GM23338 (cell line): ENCODE measurements around the gene RBPMS2. TPM values are rescaled to one million over a fixed set of nuclear protein-coding genes. Genes with fewer than 3 reads are reported as not detected.
A peak's percentile ranks its signal among the peaks of the same experiment; 100 is the strongest.

Source experiments
- ATAC-seq: fragments of 200-7000 bp; cut with Tn5 transposase; 3 replicates; pipeline ENCODE4 v1.9.1; 2020
- DNase-seq: peaks from one replicate; pipeline ENCODE4 v3.0.0-alpha.2; 2015; ENCODE audit warnings: low spot score
- H2AFZ ChIP-seq: fragments of 200-600 bp; sonication (generic); 2 replicates; pipeline ENCODE4 v1.8.0; 2016; ENCODE audit warnings: antibody characterized with exemption, mild to moderate bottlenecking, moderate library complexity
- H3F3A ChIP-seq: fragments of 200-600 bp; sonication (generic); replicated peaks from 2 replicates; pipeline ENCODE4 v1.8.0; 2017; ENCODE audit warnings: antibody characterized with exemption, mixed run types, low read depth
- H3K27ac ChIP-seq: fragments of 200-600 bp; sonication (generic); 2 replicates; pipeline ENCODE4 v1.6.1; 2016; ENCODE audit warnings: low read depth
- H3K27me3 ChIP-seq: fragments of 200-600 bp; sonication (generic); 2 replicates; pipeline ENCODE4 v1.8.0; 2016; ENCODE audit warnings: mild to moderate bottlenecking, mixed run types, moderate library complexity; ENCODE audit not compliant: insufficient read depth
- H3K36me3 ChIP-seq: fragments of 200-600 bp; sonication (generic); 2 replicates; pipeline ENCODE4 v1.8.0; 2016; ENCODE audit warnings: mild to moderate bottlenecking; ENCODE audit not compliant: insufficient read depth
- H3K4me1 ChIP-seq: fragments of 200-600 bp; sonication (generic); 2 replicates; pipeline ENCODE4 v1.8.0; 2016; ENCODE audit warnings: mild to moderate bottlenecking, moderate library complexity; ENCODE audit not compliant: insufficient read depth
- H3K4me2 ChIP-seq: fragments of 200-600 bp; sonication (generic); 2 replicates; pipeline ENCODE4 v1.7.1; 2017; ENCODE audit warnings: mixed run types
- H3K4me3 ChIP-seq: fragments of 200-600 bp; sonication (generic); 2 replicates; pipeline ENCODE4 v1.6.1; 2016; ENCODE audit warnings: mixed run types
- H3K79me2 ChIP-seq: fragments of 200-600 bp; sonication (generic); replicated peaks from 2 replicates; pipeline ENCODE4 v1.8.0; 2017; ENCODE audit warnings: mild to moderate bottlenecking; ENCODE audit not compliant: insufficient read depth
- H3K9me2 ChIP-seq: fragments of 200-600 bp; sonication (generic); 2 replicates; pipeline ENCODE4 v1.8.0; 2017; ENCODE audit not compliant: insufficient read depth
- H4K20me1 ChIP-seq: fragments of 200-600 bp; sonication (generic); replicated peaks from 2 replicates; pipeline ENCODE4 v1.8.0; 2017; ENCODE audit warnings: mild to moderate bottlenecking; ENCODE audit not compliant: insufficient read depth
- H3K27ac Mint-ChIP-seq: 2 replicates; pipeline ENCODE4 v1.8.0; 2020; ENCODE audit warnings: inconsistent platforms, mild to moderate bottlenecking, moderate library complexity, mixed read lengths
- H3K27me3 Mint-ChIP-seq: 3 replicates; pipeline ENCODE4 v1.8.0; 2022; ENCODE audit warnings: low read depth, mild to moderate bottlenecking, moderate library complexity, mixed read lengths, inconsistent platforms; ENCODE audit not compliant: insufficient read depth, poor library complexity
- H3K36me3 Mint-ChIP-seq: 3 replicates; pipeline ENCODE4 v1.8.0; 2021; ENCODE audit warnings: low read depth, mild to moderate bottlenecking, inconsistent platforms, moderate library complexity, mixed read lengths
- H3K4me1 Mint-ChIP-seq: 3 replicates; pipeline ENCODE4 v1.8.0; 2020; ENCODE audit warnings: mild to moderate bottlenecking, inconsistent platforms, mixed read lengths
- H3K4me3 Mint-ChIP-seq: 3 replicates; pipeline ENCODE4 v1.8.0; 2021; ENCODE audit warnings: moderate library complexity, mild to moderate bottlenecking, inconsistent platforms, mixed read lengths
- H3K9me3 Mint-ChIP-seq: 3 replicates; pipeline ENCODE4 v1.8.0; 2020; ENCODE audit warnings: moderate library complexity, mild to moderate bottlenecking, inconsistent platforms, mixed read lengths
- CTCF ChIP-seq, 2 experiments: fragments of 200-600 bp in 1 of 2; sonication (generic) in 1 of 2; conservative IDR thresholded peaks; 2 replicates each; pipeline versions ENCODE4 v1.5.1 to v1.6.1; 2016 to 2017; ENCODE audit warnings: antibody characterized with exemption in 2 of 2, low read depth in 2 of 2, mild to moderate bottlenecking in 2 of 2, moderate library complexity in 1 of 2
- NANOG ChIP-seq: IDR thresholded peaks from 2 replicates; pipeline ENCODE4 v1.6.1; 2016; ENCODE audit warnings: antibody characterized with exemption, borderline replicate concordance
- polyA plus RNA-seq: library from polyadenylated mRNA; unstranded; fragments of >200 nt; fragmentation: Nextera tagmentation; extraction: Ambion mirVana; gene quantifications from 2 replicates; pipeline ENCODE4 v1.2.1, GENCODE V29; 2016
- total RNA-seq: library from RNA; depleted of rRNA; stranded (reverse); fragments of >200 nt; shearing (Covaris generic); gene quantifications from 2 replicates; pipeline ENCODE4 v1.2.3, GENCODE V29; 2014
- TF ChIP-seq, protein P1 (sequence below): fragments of 250-450 bp; sonication (Bioruptor Pico); IDR thresholded peaks from 2 replicates; pipeline ENCODE4 v1.5.0; 2020; ENCODE audit warnings: mild to moderate bottlenecking, moderate library complexity

The RBPMS2 gene
- total and polyA plus RNA-seq, 2 experiments from 2014 or later: 53.3 to 171 TPM

GRCh38 chr15:64690578-64691296, 84.7 kb downstream of the RBPMS2 start:
- H2AFZ ChIP-seq: no peak overlapping the region
- H3K4me1 ChIP-seq: peaks cover 33% of the 10 kb centered on the region
- peaks cover 54% of the 10 kb centered on the region for H3K79me2 ChIP-seq
- H3F3A ChIP-seq: peaks cover 84% of the 10 kb centered on the region
- Mint-ChIP-seq H3K27ac (peak overlapping the region; percentile 58; the same call in 1 of the 2 replicates), H3K36me3 (peaks cover 98% of the 10 kb centered on the region), H3K4me1 (peaks cover 77% of the 10 kb centered on the region), H3K4me3 (peak overlapping the region; percentile 19; the same call in 1 of the 3 replicates), H3K27me3 (peaks cover 39% of the 10 kb centered on the region), H3K9me3 (no peaks in the 10 kb centered on the region)
- peaks cover 74% of the 10 kb centered on the region for H4K20me1 ChIP-seq
- no peak for DNase-seq
- peak overlapping the region; percentile 79 for H3K27ac ChIP-seq
- no peaks in the 10 kb centered on the region for H3K9me2 ChIP-seq
- TF ChIP-seq NANOG (no peak), CTCF (conservative IDR thresholded peaks at IDR 0.05; ENCODE audit: low read depth in 2 of 2) (peak in 1 of 2 experiments; percentile 27; a peak in 2 of 4 replicates)
- TF ChIP-seq, protein P1, sequence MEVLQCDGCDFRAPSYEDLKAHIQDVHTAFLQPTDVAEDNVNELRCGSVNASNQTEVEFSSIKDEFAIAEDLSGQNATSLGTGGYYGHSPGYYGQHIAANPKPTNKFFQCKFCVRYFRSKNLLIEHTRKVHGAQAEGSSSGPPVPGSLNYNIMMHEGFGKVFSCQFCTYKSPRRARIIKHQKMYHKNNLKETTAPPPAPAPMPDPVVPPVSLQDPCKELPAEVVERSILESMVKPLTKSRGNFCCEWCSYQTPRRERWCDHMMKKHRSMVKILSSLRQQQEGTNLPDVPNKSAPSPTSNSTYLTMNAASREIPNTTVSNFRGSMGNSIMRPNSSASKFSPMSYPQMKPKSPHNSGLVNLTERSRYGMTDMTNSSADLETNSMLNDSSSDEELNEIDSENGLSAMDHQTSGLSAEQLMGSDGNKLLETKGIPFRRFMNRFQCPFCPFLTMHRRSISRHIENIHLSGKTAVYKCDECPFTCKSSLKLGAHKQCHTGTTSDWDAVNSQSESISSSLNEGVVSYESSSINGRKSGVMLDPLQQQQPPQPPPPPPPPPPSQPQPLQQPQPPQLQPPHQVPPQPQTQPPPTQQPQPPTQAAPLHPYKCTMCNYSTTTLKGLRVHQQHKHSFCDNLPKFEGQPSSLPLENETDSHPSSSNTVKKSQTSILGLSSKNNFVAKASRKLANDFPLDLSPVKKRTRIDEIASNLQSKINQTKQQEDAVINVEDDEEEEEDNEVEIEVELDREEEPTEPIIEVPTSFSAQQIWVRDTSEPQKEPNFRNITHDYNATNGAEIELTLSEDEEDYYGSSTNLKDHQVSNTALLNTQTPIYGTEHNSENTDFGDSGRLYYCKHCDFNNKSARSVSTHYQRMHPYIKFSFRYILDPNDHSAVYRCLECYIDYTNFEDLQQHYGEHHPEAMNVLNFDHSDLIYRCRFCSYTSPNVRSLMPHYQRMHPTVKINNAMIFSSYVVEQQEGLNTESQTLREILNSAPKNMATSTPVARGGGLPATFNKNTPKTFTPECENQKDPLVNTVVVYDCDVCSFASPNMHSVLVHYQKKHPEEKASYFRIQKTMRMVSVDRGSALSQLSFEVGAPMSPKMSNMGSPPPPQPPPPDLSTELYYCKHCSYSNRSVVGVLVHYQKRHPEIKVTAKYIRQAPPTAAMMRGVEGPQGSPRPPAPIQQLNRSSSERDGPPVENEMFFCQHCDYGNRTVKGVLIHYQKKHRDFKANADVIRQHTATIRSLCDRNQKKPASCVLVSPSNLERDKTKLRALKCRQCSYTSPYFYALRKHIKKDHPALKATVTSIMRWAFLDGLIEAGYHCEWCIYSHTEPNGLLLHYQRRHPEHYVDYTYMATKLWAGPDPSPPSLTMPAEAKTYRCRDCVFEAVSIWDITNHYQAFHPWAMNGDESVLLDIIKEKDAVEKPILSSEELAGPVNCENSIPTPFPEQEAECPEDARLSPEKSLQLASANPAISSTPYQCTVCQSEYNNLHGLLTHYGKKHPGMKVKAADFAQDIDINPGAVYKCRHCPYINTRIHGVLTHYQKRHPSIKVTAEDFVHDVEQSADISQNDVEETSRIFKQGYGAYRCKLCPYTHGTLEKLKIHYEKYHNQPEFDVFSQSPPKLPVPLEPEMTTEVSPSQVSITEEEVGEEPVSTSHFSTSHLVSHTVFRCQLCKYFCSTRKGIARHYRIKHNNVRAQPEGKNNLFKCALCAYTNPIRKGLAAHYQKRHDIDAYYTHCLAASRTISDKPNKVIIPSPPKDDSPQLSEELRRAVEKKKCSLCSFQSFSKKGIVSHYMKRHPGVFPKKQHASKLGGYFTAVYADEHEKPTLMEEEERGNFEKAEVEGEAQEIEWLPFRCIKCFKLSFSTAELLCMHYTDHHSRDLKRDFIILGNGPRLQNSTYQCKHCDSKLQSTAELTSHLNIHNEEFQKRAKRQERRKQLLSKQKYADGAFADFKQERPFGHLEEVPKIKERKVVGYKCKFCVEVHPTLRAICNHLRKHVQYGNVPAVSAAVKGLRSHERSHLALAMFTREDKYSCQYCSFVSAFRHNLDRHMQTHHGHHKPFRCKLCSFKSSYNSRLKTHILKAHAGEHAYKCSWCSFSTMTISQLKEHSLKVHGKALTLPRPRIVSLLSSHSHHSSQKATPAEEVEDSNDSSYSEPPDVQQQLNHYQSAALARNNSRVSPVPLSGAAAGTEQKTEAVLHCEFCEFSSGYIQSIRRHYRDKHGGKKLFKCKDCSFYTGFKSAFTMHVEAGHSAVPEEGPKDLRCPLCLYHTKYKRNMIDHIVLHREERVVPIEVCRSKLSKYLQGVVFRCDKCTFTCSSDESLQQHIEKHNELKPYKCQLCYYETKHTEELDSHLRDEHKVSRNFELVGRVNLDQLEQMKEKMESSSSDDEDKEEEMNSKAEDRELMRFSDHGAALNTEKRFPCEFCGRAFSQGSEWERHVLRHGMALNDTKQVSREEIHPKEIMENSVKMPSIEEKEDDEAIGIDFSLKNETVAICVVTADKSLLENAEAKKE: no peak
- H3K27me3 ChIP-seq: no peaks in the 10 kb centered on the region
- H3K36me3 ChIP-seq: peaks cover 82% of the 10 kb centered on the region
- H3K4me2 ChIP-seq: no peak overlapping the region
- ATAC-seq: no peak
- no peak overlapping the region for H3K4me3 ChIP-seq
